Spleen (tissue), 11 donors: ENCODE results near the gene MRPS5. TPM values are rescaled to one million over a fixed set of nuclear protein-coding genes. Genes with fewer than 3 reads are reported as not detected.

Experiments used
- DNase-seq: peaks from one replicate; pipeline ENCODE4 v3.0.0-alpha.2; 2020
- H3K27ac ChIP-seq, 8 donors: fragments of 200-600 bp; sonication (generic) in 7 of 8; 1 replicate in 4 of 8; 2 replicates in 4 of 8; pipeline versions ENCODE4 v1.5.0 to v1.8.0; 2016 to 2021; ENCODE audit warnings: inconsistent platforms in 4 of 8, mild to moderate bottlenecking in 4 of 8, moderate library complexity in 1 of 8
- H3K27me3 ChIP-seq, 7 donors: fragments of 200-600 bp; sonication (generic) in 6 of 7; replicated peaks in 1 of 7; 1 replicate in 4 of 7; 2 replicates in 3 of 7; pipeline versions ENCODE4 v1.5.0 to v1.8.0; 2016 to 2021; ENCODE audit warnings: inconsistent platforms in 3 of 7, mild to moderate bottlenecking in 1 of 7
- H3K36me3 ChIP-seq, 6 donors: fragments of 200-600 bp; sonication (generic) in 5 of 6; 1 replicate in 4 of 6; 2 replicates in 2 of 6; pipeline versions ENCODE4 v1.5.0 to v1.8.0; 2016 to 2021; ENCODE audit warnings: inconsistent platforms in 2 of 6
- H3K4me1 ChIP-seq, 6 donors: fragments of 200-600 bp; sonication (generic) in 5 of 6; 1 replicate in 3 of 6; 2 replicates in 3 of 6; pipeline versions ENCODE4 v1.5.0 to v1.8.0; 2016 to 2021; ENCODE audit warnings: inconsistent platforms in 3 of 6
- H3K4me3 ChIP-seq, 8 donors: fragments of 200-600 bp; sonication (generic) in 7 of 8; 1 replicate in 4 of 8; 2 replicates in 4 of 8; pipeline versions ENCODE4 v1.5.0 to v1.8.0; 2016 to 2021; ENCODE audit warnings: inconsistent platforms in 4 of 8, mild to moderate bottlenecking in 4 of 8, moderate library complexity in 2 of 8
- H3K9me3 ChIP-seq, 8 donors: fragments of 200-600 bp; sonication (generic) in 7 of 8; 1 replicate in 4 of 8; 2 replicates in 4 of 8; pipeline versions ENCODE4 v1.5.0 to v1.8.0; 2016 to 2021; ENCODE audit warnings: inconsistent platforms in 4 of 8
- CTCF ChIP-seq, 11 experiments: fragments of 200-600 bp in 7 of 11; fragments of 450-650 bp in 4 of 11; sonication (generic) in 4 of 11; IDR thresholded peaks in 8 of 11; conservative IDR thresholded peaks in 3 of 11; 1 replicate in 7 of 11; 2 replicates in 4 of 11; pipeline versions ENCODE4 v1.4.0 to v1.8.0; 2016 to 2021; ENCODE audit warnings: antibody characterized with exemption in 11 of 11, inconsistent platforms in 4 of 11, mild to moderate bottlenecking in 1 of 11
- POLR2A ChIP-seq, 3 donors: fragments of 450-650 bp; IDR thresholded peaks; one replicate each; pipeline ENCODE4 v1.5.1; 2017; ENCODE audit warnings: antibody characterized with exemption in 3 of 3, mild to moderate bottlenecking in 1 of 3
- POLR2AphosphoS5 ChIP-seq, 3 donors: sonication (generic); formaldehyde crosslinking; IDR thresholded peaks; one replicate each; pipeline ENCODE4 v1.5.1; 2017; ENCODE audit warnings: antibody characterized with exemption in 3 of 3
- WGBS, 5 donors: extraction: QIAGEN DNeasy Blood & Tissue Kit in 3 of 5; methylation state at CpG; one replicate each; pipeline versions ENCODE4 v1.1.5 to v1.1.7; 2013 to 2018; 5-methylcytosine and 5-hydroxymethylcytosine counted together
- intact Hi-C: fragments of 100-400 bp; cut with DNase I; formaldehyde crosslinking; loops from one replicate; pipeline ENCODE4 v1.15.0; 2023; ENCODE audit warnings: low total_unique reads
- polyA plus RNA-seq, 3 donors: library from polyadenylated mRNA; stranded (reverse); fragments of 200-250 nt; gene quantifications; one replicate each; pipeline ENCODE4 v1.2.1, GENCODE V29; 2013
- total RNA-seq, 7 donors: library from RNA; depleted of rRNA in 3 of 7; stranded (reverse); fragments of >200 nt in 3 of 7; fragmentation: NEBNext Ultra II Directional in 4 of 7; extraction: Animal tissue kit (Norgen Biotek cat#: 25700) in 4 of 7; gene quantifications; one replicate each; pipeline versions ENCODE4 v1.1.0 to v1.2.1, GENCODE V29; 2016 to 2021
- donor health status: healthy with polysubstance abuse.
- donor health status: DM: no; HTN: no; CAD: no; lungs with moderate emphysema.
- donor health status: DM: no; HTN: no; CAD: no.
- donor health status: Bipolar disorder and iron deficiency.
- donor health status: healthy.
- donor health status: DM: no; HTN: no; CAD: no.
- donor health status: DM: yes; HTN: yes; CAD: no.

The MRPS5 gene
- total and polyA plus RNA-seq, 10 donors: 37.5 to 92.2 (median 53.7) TPM

GRCh38 chr2:95046371-95047112 lies 75.1 kb downstream of the MRPS5 start:
- Histone ChIP-seq H3K27ac (no peak overlapping the region), H3K36me3 (no peaks in the 10 kb centered on the region), H3K4me1 (peaks cover 0 to 8% (median 0%) of the 10 kb centered on the region in 6 donors), H3K9me3 (no peaks in the 10 kb centered on the region), H3K27me3 (peaks cover 0 to 23% (median 0%) of the 10 kb centered on the region in 7 donors), H3K4me3 (no peak overlapping the region)
- no peak for TF ChIP-seq POLR2A (IDR thresholded peaks at IDR 0.05)
- no peak for TF ChIP-seq POLR2AphosphoS5 (IDR thresholded peaks at IDR 0.05)
- TF ChIP-seq CTCF (IDR thresholded peaks at IDR 0.05 in 8 of 11, conservative IDR thresholded peaks at IDR 0.05 in 3 of 11): no peak
- intact Hi-C loops: no loop called here
- WGBS, 5 donors: 85 to 94% (median 88%) methylated on average over 13 of the region's 13 CpGs
- peak; percentile 58 for DNase-seq

- intact Hi-C loops: no loop called here
- 51 to 78% (median 68%) methylated on average over 5 of the region's 5 CpGs for WGBS, 5 donors
- no peak overlapping the region for H3K4me3 ChIP-seq
- TF ChIP-seq POLR2A (IDR thresholded peaks at IDR 0.05): no peak
- H3K4me1 ChIP-seq: peaks cover 0 to 8% (median 0%) of the 10 kb centered on the region in 6 donors
- no peak overlapping the region for H3K27ac ChIP-seq
- no peaks in the 10 kb centered on the region for H3K9me3 ChIP-seq
- H3K27me3 ChIP-seq: peaks cover 0 to 23% (median 0%) of the 10 kb centered on the region in 7 donors
- peak; percentile 41 for DNase-seq
- no peaks in the 10 kb centered on the region for H3K36me3 ChIP-seq
These were observed 77.0 kb downstream of the MRPS5 start for GRCh38 chr2:95044601-95045000.

- Histone ChIP-seq H3K27me3 (peaks cover 0 to 23% (median 0%) of the 10 kb centered on the region in 7 donors), H3K36me3 (no peaks in the 10 kb centered on the region), H3K4me1 (peaks cover 0 to 8% (median 0%) of the 10 kb centered on the region in 6 donors), H3K9me3 (no peaks in the 10 kb centered on the region), H3K4me3 (no peak overlapping the region), H3K27ac (no peak overlapping the region)
- TF ChIP-seq POLR2AphosphoS5 (IDR thresholded peaks at IDR 0.05) (no peak), CTCF (IDR thresholded peaks at IDR 0.05 in 8 of 11, conservative IDR thresholded peaks at IDR 0.05 in 3 of 11) (no peak), POLR2A (IDR thresholded peaks at IDR 0.05) (no peak)
- WGBS, 5 donors: 46 to 58% (median 50%) methylated on average over 16 to 17 of the region's 17 CpGs
- intact Hi-C loops: no loop called here
- peak; percentile 20 for DNase-seq
These were observed 78.1 kb downstream of the MRPS5 start for GRCh38 chr2:95043300-95044093.

- Histone ChIP-seq H3K27ac (no peak overlapping the region), H3K4me1 (peaks cover 0 to 8% (median 0%) of the 10 kb centered on the region in 6 donors), H3K36me3 (no peaks in the 10 kb centered on the region), H3K9me3 (no peaks in the 10 kb centered on the region), H3K27me3 (peaks cover 0 to 23% (median 0%) of the 10 kb centered on the region in 7 donors), H3K4me3 (no peak overlapping the region)
- intact Hi-C loops: no loop called here
- WGBS, 5 donors: 56 to 71% (median 67%) methylated on average over 7 of the region's 7 CpGs
- TF ChIP-seq POLR2AphosphoS5 (IDR thresholded peaks at IDR 0.05) (no peak), CTCF (IDR thresholded peaks at IDR 0.05 in 8 of 11, conservative IDR thresholded peaks at IDR 0.05 in 3 of 11) (no peak), POLR2A (IDR thresholded peaks at IDR 0.05) (no peak)
- no peak for DNase-seq
These were observed 78.9 kb downstream of the MRPS5 start for GRCh38 chr2:95042472-95043271.
